CD4-positive, alpha-beta T cell treated with Interferon alpha-2 for 1 hour (primary cell): ENCODE results near the gene RASSF3.
A peak's percentile ranks its signal among the peaks of the same experiment; 100 is the strongest.
"Not testable (repeated sequence)": the region's sequence is repeated elsewhere in the genome, so short reads cannot be mapped to it uniquely, and the experiment has no call there.

Source experiments
- DNase-seq, 2 donors: peaks; one replicate each; pipeline ENCODE4 v3.0.0-alpha.2; 2020 to 2022

Gene RASSF3

GRCh38 chr12:64634508-64635092, 24.3 kb downstream of the RASSF3 start:
- no peak for DNase-seq

GRCh38 chr12:64635356-64635998, 25.2 kb downstream of the RASSF3 start:
- DNase-seq, result no peak

- DNase-seq, result no peak
Measured at GRCh38 chr12:64636856-64637255, 26.6 kb downstream of the RASSF3 start.

GRCh38 chr12:64639466-64639865, 29.2 kb downstream of the RASSF3 start:
- no peak for DNase-seq

- DNase-seq, result no peak
Measured at GRCh38 chr12:64646318-64646717, 36.0 kb downstream of the RASSF3 start.

- no peak for DNase-seq
Measured at GRCh38 chr12:64649487-64649886, 39.2 kb downstream of the RASSF3 start.

- no peak for DNase-seq
Measured at GRCh38 chr12:64650762-64651161, 40.5 kb downstream of the RASSF3 start.

- DNase-seq, result no peak
Measured at GRCh38 chr12:64652346-64652745, 42.1 kb downstream of the RASSF3 start.

GRCh38 chr12:64653123-64653522, 42.8 kb downstream of the RASSF3 start:
- DNase-seq, result no peak

GRCh38 chr12:64653907-64654306, 43.6 kb downstream of the RASSF3 start:
- not testable (repeated sequence) for DNase-seq

GRCh38 chr12:64655141-64655540, 44.8 kb downstream of the RASSF3 start:
- DNase-seq, result no peak

- DNase-seq, result no peak
Measured at GRCh38 chr12:64656429-64656828, 46.1 kb downstream of the RASSF3 start.

GRCh38 chr12:64658892-64659481, 48.7 kb downstream of the RASSF3 start:
- no peak for DNase-seq

- DNase-seq, result no peak
Measured at GRCh38 chr12:64660237-64661018, 50.1 kb downstream of the RASSF3 start.

GRCh38 chr12:64663015-64663414, 52.7 kb downstream of the RASSF3 start:
- no peak for DNase-seq

- DNase-seq, result peak; percentile 73 to 89
Measured at GRCh38 chr12:64665514-64665913, 55.2 kb downstream of the RASSF3 start.

- DNase-seq, result no peak
Measured at GRCh38 chr12:64666054-64666914, 56.0 kb downstream of the RASSF3 start.

- no peak for DNase-seq
Measured at GRCh38 chr12:64667793-64668192, 57.5 kb downstream of the RASSF3 start.

- peak; percentile 49 to 83 for DNase-seq
Measured at GRCh38 chr12:64669270-64669842, 59.1 kb downstream of the RASSF3 start.

- peak in 1 of 2 donors; percentile 47 for DNase-seq
Measured at GRCh38 chr12:64670019-64670418, 59.7 kb downstream of the RASSF3 start.

GRCh38 chr12:64670919-64671639, 60.8 kb downstream of the RASSF3 start:
- no peak for DNase-seq

- no peak for DNase-seq
Measured at GRCh38 chr12:64671681-64672080, 61.4 kb downstream of the RASSF3 start.
